Activated gamma-delta T cell treated with Interleukin-2 at 50 U/mL for 16 hours (primary cell): ENCODE results near the gene IST1.
"Not testable (repeated sequence)": the region's sequence is repeated elsewhere in the genome, so short reads cannot be mapped to it uniquely, and the experiment has no call there.

Source experiments
- DNase-seq: peaks from one replicate; pipeline ENCODE4 v3.0.0-alpha.2; 2020

The IST1 gene

DNA sequence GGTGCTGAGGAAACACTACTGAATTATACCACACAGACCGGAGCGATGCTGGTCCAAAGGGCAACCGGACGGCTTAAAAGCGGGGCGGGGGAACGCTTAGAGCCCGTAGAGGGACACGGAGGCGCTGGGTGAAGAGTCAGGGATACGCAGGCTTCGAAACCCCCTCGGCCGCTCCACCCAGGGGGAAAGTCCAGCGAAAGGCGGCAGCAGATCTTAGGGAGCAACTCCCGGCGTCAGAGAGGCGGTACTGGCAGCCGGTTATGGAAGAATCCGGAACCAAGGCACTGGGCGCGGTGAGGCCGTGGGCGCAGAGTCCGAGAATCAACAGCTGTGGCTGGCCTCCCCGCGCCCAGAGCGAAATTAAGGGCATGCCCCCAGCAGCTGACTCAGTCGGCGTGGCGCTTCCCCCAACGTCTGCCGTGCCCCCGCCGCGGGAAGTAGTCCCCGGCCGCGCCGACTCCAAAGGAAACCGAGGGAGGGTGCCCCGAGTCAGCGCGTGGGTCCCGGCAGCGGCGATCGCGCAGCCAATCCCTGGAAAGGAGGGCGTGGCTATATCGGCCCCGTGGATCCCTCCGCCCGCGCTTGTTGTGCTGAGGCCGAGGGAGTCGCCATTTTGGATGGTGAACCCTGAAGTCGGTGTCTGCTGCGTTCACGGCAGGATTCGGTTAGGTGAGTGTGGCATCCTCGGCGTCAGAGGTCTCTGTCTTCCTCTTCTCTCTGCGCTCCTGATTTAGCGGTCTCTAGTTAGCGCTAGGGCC, at the start of gene IST1:
TSS of gene IST1 (plus strand) at position 611 of the 758 bp plus-strand sequence. CDS start 20,110 bp downstream, outside the sequence.
- peak; percentile 98 for DNase-seq

DNA sequence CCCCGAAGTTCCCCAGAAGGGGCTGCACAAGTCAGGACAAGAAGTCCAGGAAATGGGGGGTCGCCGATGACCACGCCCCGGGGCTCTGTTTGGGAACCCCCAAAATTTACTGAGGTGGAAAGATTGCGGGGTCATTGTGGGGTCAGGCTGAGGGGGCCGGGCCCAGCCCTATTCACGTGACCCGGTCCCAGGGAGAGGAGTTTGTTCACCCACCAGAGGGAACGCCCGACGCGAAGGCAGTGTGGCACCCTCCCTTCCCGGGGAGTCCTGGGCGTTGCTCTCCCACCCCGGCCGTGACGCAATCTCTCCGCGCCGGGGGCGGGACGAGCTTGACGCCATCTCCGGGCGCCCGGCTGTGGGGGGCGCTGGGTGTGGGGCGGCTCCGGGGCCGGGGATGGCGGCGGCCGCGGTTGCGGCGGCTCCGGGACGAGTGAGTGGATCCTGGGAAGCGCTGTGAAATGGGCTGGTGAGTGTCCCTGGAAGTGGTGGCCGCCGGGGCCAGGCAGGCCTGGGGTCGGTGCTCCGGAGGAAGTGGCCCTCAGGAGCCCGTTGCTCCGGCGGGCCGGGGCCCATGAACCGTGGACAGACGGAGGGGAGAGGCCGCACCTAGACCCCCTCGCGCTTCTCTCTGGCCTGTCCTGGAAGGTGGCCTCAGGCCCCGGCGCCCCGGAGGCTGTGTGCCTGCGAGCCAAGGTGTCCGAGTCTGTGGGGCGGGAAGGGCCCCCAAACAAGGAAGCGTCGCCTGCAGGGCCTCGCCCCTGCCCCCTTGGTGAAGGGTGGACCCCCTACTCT, 49.5 kb upstream of the IST1 start, which contains the start of gene ATXN1L:
TSS of gene ATXN1L (plus strand) at position 338 of the 792 bp plus-strand sequence. CDS start 3,765 bp downstream, outside the sequence.
- peak; percentile 89 for DNase-seq

DNA sequence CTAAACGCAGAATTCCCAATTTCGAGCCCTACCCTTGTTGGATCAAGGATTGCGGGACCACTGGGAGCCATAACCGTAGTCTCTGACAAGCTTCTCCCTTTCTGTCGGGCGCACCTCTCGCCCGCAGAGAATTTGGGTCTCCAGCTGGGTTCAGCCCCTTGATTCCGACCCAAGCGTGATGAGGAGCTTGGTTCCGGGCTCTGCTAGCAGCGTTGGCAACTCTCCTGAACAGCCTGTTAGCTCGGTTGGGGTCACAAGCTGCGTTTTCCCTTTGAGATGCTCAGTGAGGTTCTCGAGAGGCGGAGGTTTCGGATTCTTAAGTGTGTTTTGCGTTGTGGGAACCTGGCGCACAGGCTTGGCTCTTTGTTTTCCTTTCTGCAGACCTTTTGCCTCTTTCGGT, 48.9 kb upstream of the IST1 start:
- DNase-seq, result no peak

GRCh38 chr16:71847096-71847495, 48.2 kb upstream of the IST1 start:
- no peak for DNase-seq

GRCh38 chr16:71848622-71849021, 46.7 kb upstream of the IST1 start:
- no peak for DNase-seq

GRCh38 chr16:71851746-71852145, 43.6 kb upstream of the IST1 start:
- DNase-seq, result no peak

GRCh38 chr16:71852158-71852557, 43.2 kb upstream of the IST1 start:
- DNase-seq, result no peak

DNA sequence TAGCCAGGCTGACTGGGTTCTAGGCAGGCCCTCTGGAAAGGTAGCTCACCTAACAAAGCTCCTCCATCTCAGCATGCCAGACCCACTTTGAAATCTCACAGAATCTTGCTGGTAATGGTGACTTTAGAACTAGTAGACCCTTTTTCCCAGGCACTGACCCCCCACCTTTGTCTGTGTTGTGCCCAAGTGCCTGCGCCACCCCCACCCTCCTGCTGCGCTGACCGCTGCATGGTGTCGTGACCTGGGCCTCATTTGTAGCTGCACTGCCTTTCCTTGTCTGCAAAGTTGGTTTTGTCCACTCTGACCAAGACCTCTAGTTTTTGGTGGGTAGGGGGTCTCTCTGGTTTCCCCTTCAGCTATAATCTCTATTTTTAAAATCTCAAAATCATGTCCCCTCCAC, 42.8 kb upstream of the IST1 start:
- DNase-seq, result no peak

GRCh38 chr16:71853413-71853812, 41.9 kb upstream of the IST1 start:
- no peak for DNase-seq

GRCh38 chr16:71854369-71854948, 40.9 kb upstream of the IST1 start:
- DNase-seq, result no peak

DNA sequence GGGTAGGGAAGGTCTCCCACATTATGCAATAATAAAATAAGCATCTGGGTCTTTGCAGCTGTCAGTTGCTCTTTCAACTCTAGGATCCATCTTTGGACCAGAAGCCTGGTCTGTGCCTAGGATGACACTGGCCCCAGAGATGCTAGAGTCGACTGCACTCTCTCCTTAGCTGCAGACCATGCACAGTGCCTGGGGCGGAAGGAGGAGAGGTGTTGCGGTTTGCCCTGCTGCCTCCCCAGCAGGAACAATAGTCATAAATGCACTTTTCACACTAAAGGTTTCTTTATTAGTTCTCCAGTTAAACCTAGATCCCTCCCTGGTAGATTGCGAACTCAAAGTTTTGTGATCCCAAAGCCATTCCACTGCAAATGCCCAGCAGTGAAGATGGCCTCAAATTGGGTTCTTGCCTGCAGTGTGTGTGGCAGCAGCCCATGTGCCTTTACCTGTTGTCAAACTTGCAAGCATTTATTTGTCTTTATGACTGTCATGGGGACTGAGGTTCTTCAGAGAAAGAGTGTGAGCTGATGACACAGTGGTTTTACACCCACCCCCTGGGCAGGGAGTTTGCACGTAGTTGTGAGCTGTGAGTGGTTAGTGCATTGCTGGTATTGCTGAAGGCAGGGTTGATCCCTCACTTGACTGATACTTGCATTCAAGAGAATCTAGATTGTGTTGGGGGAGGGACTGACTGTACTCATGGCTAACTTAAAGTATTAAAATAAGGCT, 39.2 kb upstream of the IST1 start:
- DNase-seq, result no peak

DNA sequence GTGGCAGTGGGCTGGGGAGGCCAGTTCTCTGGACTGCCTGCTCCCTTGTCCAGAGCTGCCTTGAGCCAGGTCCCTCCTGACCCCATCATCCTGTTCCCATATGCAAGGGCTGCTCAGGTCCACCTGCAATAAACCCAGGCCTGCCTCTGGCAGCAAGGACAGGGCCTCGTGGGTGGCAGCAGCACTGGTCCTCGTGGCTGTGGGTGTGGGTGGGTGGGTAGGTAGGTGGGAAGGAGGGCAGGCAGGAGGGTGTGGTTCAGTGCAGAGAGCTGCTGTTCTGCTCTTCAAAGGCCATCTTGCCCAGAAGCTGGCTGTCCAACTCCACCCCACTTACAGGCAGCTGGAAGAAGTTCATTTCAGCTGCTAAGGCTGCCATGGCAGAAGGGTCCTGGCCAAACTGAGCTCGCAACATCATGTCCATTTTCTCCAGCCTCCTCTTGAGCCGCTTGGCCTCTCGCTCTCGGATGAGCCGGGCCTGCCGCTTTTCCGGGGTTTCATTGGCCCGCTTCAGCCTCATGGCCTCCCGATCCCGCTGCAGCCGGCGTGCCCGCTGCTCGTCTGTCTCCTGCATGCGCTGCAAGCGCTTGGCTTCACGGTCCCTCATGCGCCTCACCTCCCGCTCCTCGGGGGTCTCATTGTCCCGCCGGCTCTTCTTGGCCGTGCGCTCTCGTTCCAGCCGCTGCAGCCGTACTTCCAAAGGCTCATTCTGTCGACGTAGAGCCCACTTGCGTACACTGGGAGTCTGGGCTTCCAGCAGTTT, 35.4 kb upstream of the IST1 start:
- DNase-seq, result no peak

- DNase-seq, result no peak
Observed at GRCh38 chr16:71863995-71864394, 31.3 kb upstream of the IST1 start.

GRCh38 chr16:71865173-71865863, 30.0 kb upstream of the IST1 start:
- DNase-seq, result no peak

DNA sequence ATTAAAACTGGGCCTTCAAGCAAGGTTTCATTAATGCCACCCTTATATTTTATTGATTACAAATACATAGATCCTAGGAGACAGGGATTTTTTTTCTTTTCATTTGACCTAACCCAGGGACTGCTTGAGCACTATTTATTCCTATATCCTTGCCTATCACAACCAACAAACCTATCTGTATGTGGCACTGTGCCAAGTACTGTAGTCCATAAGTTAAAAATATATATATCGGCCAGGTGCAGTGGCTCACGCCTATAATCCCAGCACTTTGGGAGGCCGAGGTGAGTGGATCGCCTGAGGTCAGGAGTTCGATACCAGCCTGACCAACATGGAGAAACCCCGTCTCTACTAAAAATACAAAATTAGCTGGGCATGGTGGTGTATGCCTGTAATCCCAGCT, 28.2 kb upstream of the IST1 start:
- not testable (repeated sequence) for DNase-seq

- no peak for DNase-seq
Observed at GRCh38 chr16:71867939-71868338, 27.4 kb upstream of the IST1 start.

GRCh38 chr16:71869089-71869488, 26.2 kb upstream of the IST1 start:
- DNase-seq, result no peak

DNA sequence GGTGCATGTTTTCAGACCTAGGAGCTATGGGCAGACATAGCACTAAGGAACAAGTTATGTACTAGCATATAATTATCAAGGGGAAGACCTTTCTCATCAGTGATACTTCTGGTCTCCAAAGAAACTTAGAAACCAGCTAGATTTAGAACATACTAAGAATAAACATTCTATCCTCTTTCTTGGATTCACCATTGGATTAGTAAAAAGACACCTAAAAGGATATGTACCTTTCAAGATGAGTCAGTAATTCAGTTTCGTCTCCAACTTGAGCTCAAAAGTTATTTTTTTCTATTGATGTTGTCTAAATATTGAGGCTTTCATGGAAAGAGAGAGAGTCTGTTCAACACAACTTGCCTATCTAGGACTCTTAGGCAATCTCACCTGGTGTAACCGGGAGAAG, 24.5 kb upstream of the IST1 start:
- no peak for DNase-seq

DNA sequence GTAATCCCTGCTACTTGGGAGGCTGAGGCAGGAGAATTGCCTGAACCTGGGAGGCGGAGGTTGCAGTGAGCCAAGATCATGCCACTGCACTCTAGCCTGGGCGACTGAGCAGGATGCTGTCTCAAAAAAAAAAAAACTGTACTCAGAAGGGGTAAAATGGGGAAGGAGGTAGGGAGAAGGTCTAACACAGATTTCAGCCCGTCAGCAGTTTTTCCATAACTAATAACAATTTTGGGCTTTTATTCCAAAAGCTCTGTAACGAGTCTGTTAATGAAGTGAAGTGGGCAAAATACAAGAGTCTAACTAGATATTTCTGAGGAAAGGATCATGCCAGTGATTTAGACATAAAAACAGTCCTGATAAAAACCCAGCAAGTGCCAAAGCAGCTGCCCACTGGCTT, 22.1 kb upstream of the IST1 start:
- no peak for DNase-seq

DNA sequence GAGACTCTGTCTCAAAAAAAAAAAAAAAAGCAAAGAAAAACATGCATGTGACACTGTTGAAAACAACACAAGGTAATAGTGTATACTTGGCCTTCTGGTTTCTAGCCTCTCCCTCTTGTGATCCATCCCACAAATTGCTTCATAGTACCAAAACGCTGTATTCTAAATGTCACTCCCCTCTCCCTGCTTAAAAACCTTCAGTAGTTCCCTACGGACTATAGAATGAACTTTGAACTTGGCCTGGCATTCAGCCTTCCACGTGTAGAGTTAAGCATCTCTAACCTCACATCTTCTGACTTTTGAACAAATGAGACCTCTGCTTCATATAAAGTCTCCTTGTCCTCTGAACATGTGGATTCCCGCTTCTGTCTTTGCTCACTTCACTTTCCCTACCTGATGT, 16.4 kb upstream of the IST1 start:
- no peak for DNase-seq

- DNase-seq, result no peak
Observed at GRCh38 chr16:71880176-71880575, 15.2 kb upstream of the IST1 start.
